Stomach (tissue), 4 donors: ENCODE measurements around the gene TTC13.

Experiments
- CTCF ChIP-seq, 7 experiments: fragments of 450-650 bp in 4 of 7; fragments of 200-600 bp in 3 of 7; sonication (generic) in 3 of 7; IDR thresholded peaks; one replicate each; pipeline ENCODE4 v1.5.1; 2016 to 2019; ENCODE audit warnings: antibody characterized with exemption in 7 of 7, control low read depth in 2 of 7, mild to moderate bottlenecking in 1 of 7
- EP300 ChIP-seq: sonication (generic); formaldehyde crosslinking; IDR thresholded peaks from one replicate; pipeline ENCODE4 v1.6.1; 2017; ENCODE audit warnings: antibody characterized with exemption
- POLR2A ChIP-seq, 4 donors: fragments of 450-650 bp; IDR thresholded peaks; one replicate each; pipeline ENCODE4 v1.6.1; 2016; ENCODE audit warnings: antibody characterized with exemption in 4 of 4, control low read depth in 2 of 4, mild to moderate bottlenecking in 1 of 4, moderate library complexity in 1 of 4
- POLR2AphosphoS5 ChIP-seq, 3 donors: sonication (generic); formaldehyde crosslinking; IDR thresholded peaks; one replicate each; pipeline ENCODE4 v1.6.1; 2016; ENCODE audit warnings: antibody characterized with exemption in 3 of 3

- TF ChIP-seq POLR2AphosphoS5 (IDR thresholded peaks at IDR 0.05), result peak in 1 of 3 donors; percentile 26
- TF ChIP-seq CTCF (IDR thresholded peaks at IDR 0.05), result no peak
- TF ChIP-seq POLR2A (IDR thresholded peaks at IDR 0.05), result no peak
- TF ChIP-seq EP300, result no peak
These were observed 121.6 kb downstream of the TTC13 start for GRCh38 chr1:230857077-230857476.
